PC-9 (cell line): ENCODE measurements around the gene TMEM37. TPM values are rescaled to one million over a fixed set of nuclear protein-coding genes. Genes with fewer than 3 reads are reported as not detected.

Experiments
- BruUV-seq: library from RNA; stranded (reverse); fragments of 400-500 nt; replicated peaks from 2 replicates; lab custom pipeline; 2021; lab: Mats Ljungman, UMichigan
- CTCF ChIA-PET: fragments of 300-600 bp; sonication (Branson Sonifier 250); formaldehyde crosslinking; loops from one replicate; lab custom pipeline; 2022; ENCODE audit warnings: antibody characterized with exemption; lab: Charles Lee
- POLR2A ChIA-PET: fragments of 300-600 bp; sonication (Branson Sonifier 250); formaldehyde crosslinking; loops from one replicate; lab custom pipeline; 2022; ENCODE audit warnings: antibody characterized with exemption; ENCODE audit not compliant: unreplicated experiment; lab: Charles Lee
- DNase-seq, 2 experiments: peaks; one replicate each; pipeline versions ENCODE4 v3.0.0 to v3.0.0-alpha.2; 2015 to 2022; ENCODE audit warnings: mixed read lengths in 1 of 2
- H2AFZ ChIP-seq: fragments of 200-600 bp; sonication (generic); 2 replicates; pipeline ENCODE4 v1.8.1; 2017; ENCODE audit warnings: antibody characterized with exemption
- H3F3A ChIP-seq: fragments of 200-600 bp; sonication (generic); 2 replicates; pipeline ENCODE4 v1.8.1; 2017; ENCODE audit warnings: antibody characterized with exemption, mild to moderate bottlenecking, low read depth; ENCODE audit not compliant: insufficient read depth
- H3K27ac ChIP-seq: fragments of 200-600 bp; sonication (generic); 2 replicates; pipeline ENCODE4 v1.6.1; 2016; ENCODE audit warnings: mixed run types
- H3K27me3 ChIP-seq: fragments of 200-600 bp; sonication (generic); 2 replicates; pipeline ENCODE4 v1.6.1; 2016; ENCODE audit warnings: low read depth, mixed run types; ENCODE audit not compliant: insufficient read depth
- H3K36me3 ChIP-seq: fragments of 200-600 bp; sonication (generic); 2 replicates; pipeline ENCODE4 v1.6.1; 2016; ENCODE audit warnings: low read depth, mixed run types
- H3K4me1 ChIP-seq: fragments of 200-600 bp; sonication (generic); replicated peaks from 2 replicates; pipeline ENCODE4 v1.6.1; 2016; ENCODE audit warnings: mixed run types; ENCODE audit not compliant: insufficient read depth
- H3K4me2 ChIP-seq: fragments of 200-600 bp; sonication (generic); 2 replicates; pipeline ENCODE4 v1.6.1; 2017; ENCODE audit warnings: mixed run types
- H3K4me3 ChIP-seq: fragments of 200-600 bp; sonication (generic); 2 replicates; pipeline ENCODE4 v1.6.1; 2016; ENCODE audit warnings: mixed run types
- H3K79me2 ChIP-seq: fragments of 200-600 bp; sonication (generic); 2 replicates; pipeline ENCODE4 v1.6.1; 2017; ENCODE audit warnings: low read depth, mixed run types
- H3K9me2 ChIP-seq: fragments of 200-600 bp; sonication (generic); 2 replicates; pipeline ENCODE4 v1.8.1; 2017; ENCODE audit warnings: mild to moderate bottlenecking; ENCODE audit not compliant: insufficient read depth
- H3K9me3 ChIP-seq: fragments of 200-600 bp; sonication (generic); 2 replicates; pipeline ENCODE4 v1.8.1; 2016; ENCODE audit warnings: low read depth; ENCODE audit not compliant: insufficient read depth
- H4K20me1 ChIP-seq: fragments of 200-600 bp; sonication (generic); 2 replicates; pipeline ENCODE4 v1.8.1; 2017; ENCODE audit not compliant: insufficient read depth
- EZH2 ChIP-seq: fragments of 200-600 bp; sonication (generic); IDR thresholded peaks from 2 replicates; pipeline ENCODE4 v1.8.0; 2017; ENCODE audit warnings: antibody characterized with exemption, low read depth
- intact Hi-C: fragments of 100-400 bp; cut with micrococcal nuclease; formaldehyde crosslinking; loops from one replicate; pipeline ENCODE4 v1.10.0; 2022; ENCODE audit not compliant: unreplicated experiment
- total RNA-seq: library from RNA; stranded (reverse); gene quantifications from 2 replicates; pipeline ENCODE4 v1.2.3, GENCODE V29; 2021
- TF ChIP-seq, protein P1 (sequence below): fragments of 200-600 bp; sonication (generic); conservative IDR thresholded peaks from 2 replicates; pipeline ENCODE4 v1.6.1; 2017; ENCODE audit warnings: mixed run types, antibody characterized with exemption, mild to moderate bottlenecking, moderate library complexity

Gene TMEM37
- total RNA-seq, 1 experiment from 2014 or later = 1.2 TPM

DNA sequence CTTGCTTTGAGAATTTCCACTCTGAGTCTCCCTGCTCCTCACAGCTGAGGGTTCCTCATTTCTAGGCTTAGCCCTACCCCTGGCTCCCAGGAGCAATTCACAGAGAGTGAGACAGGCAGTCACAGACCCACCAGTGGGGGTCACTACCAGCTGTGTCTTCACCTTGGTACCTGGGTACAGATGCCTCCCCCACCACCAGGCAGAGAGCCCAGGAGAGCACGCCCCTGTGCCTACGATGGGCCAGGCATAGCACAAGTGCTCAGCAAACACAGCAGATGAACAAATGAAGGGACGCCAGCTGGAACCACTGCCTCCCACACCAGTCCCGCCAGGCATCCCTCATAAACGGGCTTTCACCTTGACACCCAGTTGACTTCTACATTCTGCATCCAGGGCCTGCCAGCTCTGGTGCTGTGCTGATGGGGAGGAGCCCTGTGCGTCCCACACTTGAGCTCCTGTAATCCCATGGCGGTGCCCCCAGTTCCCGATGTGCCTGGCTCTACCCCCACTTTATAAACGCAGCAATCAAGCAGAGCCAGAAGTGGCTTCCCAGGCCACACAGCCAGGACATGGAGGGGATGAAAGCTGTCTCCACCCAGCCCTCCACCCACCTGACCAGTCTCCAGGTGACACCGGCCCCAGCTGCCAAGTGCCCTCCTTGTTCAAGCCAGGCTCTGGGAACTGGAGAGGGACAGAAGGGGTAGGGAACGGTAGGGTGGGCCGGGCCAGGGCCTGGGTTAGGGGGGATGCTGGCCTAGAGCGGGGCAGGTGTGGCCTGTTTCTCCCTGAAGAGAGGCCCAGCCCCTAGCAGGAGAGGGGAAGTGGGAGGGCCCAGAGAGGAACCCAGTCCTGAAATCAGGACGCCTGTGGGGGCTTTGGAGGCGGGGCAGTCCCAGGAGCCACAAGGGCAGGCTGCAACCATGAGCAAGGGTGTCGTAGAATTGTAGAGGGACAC lies 50.1 kb downstream of the TMEM37 start:
- H3K4me3 ChIP-seq = no peak overlapping the region
- ChIA-PET POLR2A (no interaction called here), CTCF (no interaction called here)
- no peaks in the 10 kb centered on the region for H3K27me3 ChIP-seq
- H3K9me3 ChIP-seq = no peaks in the 10 kb centered on the region
- TF ChIP-seq EZH2 = no peak
- TF ChIP-seq, protein P1, sequence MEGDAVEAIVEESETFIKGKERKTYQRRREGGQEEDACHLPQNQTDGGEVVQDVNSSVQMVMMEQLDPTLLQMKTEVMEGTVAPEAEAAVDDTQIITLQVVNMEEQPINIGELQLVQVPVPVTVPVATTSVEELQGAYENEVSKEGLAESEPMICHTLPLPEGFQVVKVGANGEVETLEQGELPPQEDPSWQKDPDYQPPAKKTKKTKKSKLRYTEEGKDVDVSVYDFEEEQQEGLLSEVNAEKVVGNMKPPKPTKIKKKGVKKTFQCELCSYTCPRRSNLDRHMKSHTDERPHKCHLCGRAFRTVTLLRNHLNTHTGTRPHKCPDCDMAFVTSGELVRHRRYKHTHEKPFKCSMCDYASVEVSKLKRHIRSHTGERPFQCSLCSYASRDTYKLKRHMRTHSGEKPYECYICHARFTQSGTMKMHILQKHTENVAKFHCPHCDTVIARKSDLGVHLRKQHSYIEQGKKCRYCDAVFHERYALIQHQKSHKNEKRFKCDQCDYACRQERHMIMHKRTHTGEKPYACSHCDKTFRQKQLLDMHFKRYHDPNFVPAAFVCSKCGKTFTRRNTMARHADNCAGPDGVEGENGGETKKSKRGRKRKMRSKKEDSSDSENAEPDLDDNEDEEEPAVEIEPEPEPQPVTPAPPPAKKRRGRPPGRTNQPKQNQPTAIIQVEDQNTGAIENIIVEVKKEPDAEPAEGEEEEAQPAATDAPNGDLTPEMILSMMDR = no peak
- H3K9me2 ChIP-seq = no peaks in the 10 kb centered on the region
- no peaks in the 10 kb centered on the region for H3F3A ChIP-seq
- intact Hi-C loops = no loop called here
- H3K4me1 ChIP-seq = no peaks in the 10 kb centered on the region
- DNase-seq = no peak
- H4K20me1 ChIP-seq = no peaks in the 10 kb centered on the region
- no TSS peak for BruUV-seq
- H3K27ac ChIP-seq = no peak overlapping the region
- H3K36me3 ChIP-seq = no peaks in the 10 kb centered on the region
- no peak overlapping the region for H3K4me2 ChIP-seq
- H2AFZ ChIP-seq = no peak overlapping the region
- no peaks in the 10 kb centered on the region for H3K79me2 ChIP-seq

GRCh38 chr2:119482481-119483394 lies 51.1 kb downstream of the TMEM37 start:
- ChIA-PET CTCF (no interaction called here), POLR2A (no interaction called here)
- Histone ChIP-seq H3K4me3 (no peak overlapping the region), H3K27me3 (no peaks in the 10 kb centered on the region), H4K20me1 (no peaks in the 10 kb centered on the region), H2AFZ (no peak overlapping the region), H3K9me3 (no peaks in the 10 kb centered on the region), H3K27ac (no peak overlapping the region), H3K4me2 (no peak overlapping the region), H3K36me3 (no peaks in the 10 kb centered on the region), H3F3A (no peaks in the 10 kb centered on the region), H3K79me2 (no peaks in the 10 kb centered on the region), H3K4me1 (no peaks in the 10 kb centered on the region), H3K9me2 (no peaks in the 10 kb centered on the region)
- intact Hi-C loops = no loop called here
- no TSS peak for BruUV-seq
- DNase-seq = no peak
- TF ChIP-seq, protein P1 = no peak
- no peak for TF ChIP-seq EZH2

GRCh38 chr2:119483395-119483753 lies 51.7 kb downstream of the TMEM37 start:
- Histone ChIP-seq H3K4me3 (no peak overlapping the region), H3K4me1 (no peaks in the 10 kb centered on the region), H3K4me2 (no peak overlapping the region), H3K27me3 (no peaks in the 10 kb centered on the region), H2AFZ (no peak overlapping the region), H4K20me1 (no peaks in the 10 kb centered on the region), H3K9me2 (no peaks in the 10 kb centered on the region), H3K79me2 (no peaks in the 10 kb centered on the region), H3F3A (no peaks in the 10 kb centered on the region), H3K36me3 (no peaks in the 10 kb centered on the region), H3K9me3 (no peaks in the 10 kb centered on the region), H3K27ac (no peak overlapping the region)
- TF ChIP-seq EZH2 = no peak
- CTCF ChIA-PET = no interaction called here
- intact Hi-C loops = no loop called here
- no TSS peak for BruUV-seq
- POLR2A ChIA-PET = no interaction called here
- DNase-seq = no peak
